ENCODE measurements around the gene RXYLT1.

The RXYLT1 gene

GRCh38 chr12:63849106-63849620 lies 69.5 kb downstream of the RXYLT1 start:
- H3K4me1 ChIP-seq (ENCODE audit: control insufficient read depth in 2 of 2, insufficient read depth in 2 of 2, low read length in 2 of 2), result peaks cover 4 to 15% of the 10 kb centered on the region in 2 donors
- no peak overlapping the region for H3K9ac ChIP-seq (ENCODE audit: low read depth in 1 of 2, low read length in 2 of 2)
- no peak overlapping the region for H3K4me3 ChIP-seq (ENCODE audit: low read length in 2 of 2)
- H3K27me3 ChIP-seq (ENCODE audit: control insufficient read depth in 2 of 2, insufficient read depth in 2 of 2, low read length in 2 of 2), result no peaks in the 10 kb centered on the region
- H3K36me3 ChIP-seq (ENCODE audit: control insufficient read depth in 2 of 2, insufficient read depth in 2 of 2, low read length in 2 of 2), result no peaks in the 10 kb centered on the region
- H3K27ac ChIP-seq (ENCODE audit: low read depth in 2 of 2, low read length in 2 of 2), result no peak overlapping the region
- H3K9me3 ChIP-seq (ENCODE audit: control insufficient read depth in 2 of 2, low read length in 2 of 2), result no peaks in the 10 kb centered on the region

GRCh38 chr12:63849641-63850040 lies 69.9 kb downstream of the RXYLT1 start:
- H3K9me3 ChIP-seq (ENCODE audit: control insufficient read depth in 2 of 2, low read length in 2 of 2), result no peaks in the 10 kb centered on the region
- H3K4me1 ChIP-seq (ENCODE audit: control insufficient read depth in 2 of 2, insufficient read depth in 2 of 2, low read length in 2 of 2), result peaks cover 4 to 15% of the 10 kb centered on the region in 2 donors
- no peak overlapping the region for H3K27ac ChIP-seq (ENCODE audit: low read depth in 2 of 2, low read length in 2 of 2)
- H3K27me3 ChIP-seq (ENCODE audit: control insufficient read depth in 2 of 2, insufficient read depth in 2 of 2, low read length in 2 of 2), result no peaks in the 10 kb centered on the region
- H3K36me3 ChIP-seq (ENCODE audit: control insufficient read depth in 2 of 2, insufficient read depth in 2 of 2, low read length in 2 of 2), result no peaks in the 10 kb centered on the region
- no peak overlapping the region for H3K9ac ChIP-seq (ENCODE audit: low read depth in 1 of 2, low read length in 2 of 2)
- no peak overlapping the region for H3K4me3 ChIP-seq (ENCODE audit: low read length in 2 of 2)

- Histone ChIP-seq H3K9me3 (ENCODE audit: control insufficient read depth in 2 of 2, low read length in 2 of 2) (no peaks in the 10 kb centered on the region), H3K4me1 (ENCODE audit: control insufficient read depth in 2 of 2, insufficient read depth in 2 of 2, low read length in 2 of 2) (no peaks in the 10 kb centered on the region), H3K36me3 (ENCODE audit: control insufficient read depth in 2 of 2, insufficient read depth in 2 of 2, low read length in 2 of 2) (no peaks in the 10 kb centered on the region)
Observed at GRCh38 chr12:63853978-63854377, 74.3 kb downstream of the RXYLT1 start.

GRCh38 chr12:63855299-63855698 lies 75.6 kb downstream of the RXYLT1 start:
- H3K27me3 ChIP-seq (ENCODE audit: control insufficient read depth in 2 of 2, insufficient read depth in 2 of 2, low read length in 2 of 2), result no peaks in the 10 kb centered on the region
- no peak overlapping the region for H3K4me3 ChIP-seq (ENCODE audit: low read length in 2 of 2)
- H3K36me3 ChIP-seq (ENCODE audit: control insufficient read depth in 2 of 2, insufficient read depth in 2 of 2, low read length in 2 of 2), result no peaks in the 10 kb centered on the region
- no peak overlapping the region for H3K9ac ChIP-seq (ENCODE audit: low read depth in 1 of 2, low read length in 2 of 2)
- H3K9me3 ChIP-seq (ENCODE audit: control insufficient read depth in 2 of 2, low read length in 2 of 2), result no peaks in the 10 kb centered on the region
- no peak overlapping the region for H3K27ac ChIP-seq (ENCODE audit: low read depth in 2 of 2, low read length in 2 of 2)
- H3K4me1 ChIP-seq (ENCODE audit: control insufficient read depth in 2 of 2, insufficient read depth in 2 of 2, low read length in 2 of 2), result no peaks in the 10 kb centered on the region

More at GRCh38 chr12:63853978-63854377, 74.3 kb downstream of the RXYLT1 start:
- Histone ChIP-seq H3K27ac (ENCODE audit: low read depth in 2 of 2, low read length in 2 of 2) (no peak overlapping the region), H3K4me3 (ENCODE audit: low read length in 2 of 2) (no peak overlapping the region), H3K27me3 (ENCODE audit: control insufficient read depth in 2 of 2, insufficient read depth in 2 of 2, low read length in 2 of 2) (no peaks in the 10 kb centered on the region), H3K9ac (ENCODE audit: low read depth in 1 of 2, low read length in 2 of 2) (no peak overlapping the region)

- no peaks in the 10 kb centered on the region for H3K36me3 ChIP-seq (ENCODE audit: control insufficient read depth in 2 of 2, insufficient read depth in 2 of 2, low read length in 2 of 2)
- no peak overlapping the region for H3K9ac ChIP-seq (ENCODE audit: low read depth in 1 of 2, low read length in 2 of 2)
- no peaks in the 10 kb centered on the region for H3K9me3 ChIP-seq (ENCODE audit: control insufficient read depth in 2 of 2, low read length in 2 of 2)
- H3K27ac ChIP-seq (ENCODE audit: low read depth in 2 of 2, low read length in 2 of 2), result no peak overlapping the region
- H3K27me3 ChIP-seq (ENCODE audit: control insufficient read depth in 2 of 2, insufficient read depth in 2 of 2, low read length in 2 of 2), result no peaks in the 10 kb centered on the region
- H3K4me1 ChIP-seq (ENCODE audit: control insufficient read depth in 2 of 2, insufficient read depth in 2 of 2, low read length in 2 of 2), result peaks cover 5 to 10% of the 10 kb centered on the region in 2 donors
- H3K4me3 ChIP-seq (ENCODE audit: low read length in 2 of 2), result no peak overlapping the region
Observed at GRCh38 chr12:63857771-63858670, 78.3 kb downstream of the RXYLT1 start.

Data from mucosa of rectum (tissue), 2 donors.